ENCODE results near the gene CYP2D6.

The CYP2D6 gene

GRCh38 chr22:42090596-42091454 is 39.8 kb downstream of the CYP2D6 start, which contains the start of gene NDUFA6:
TSS of gene NDUFA6 (minus strand) at chr22:42090772. CDS start at chr22:42090744, 28 bp downstream.
- H3K4me1 ChIP-seq (ENCODE audit: control insufficient read depth in 1 of 2, insufficient read depth in 1 of 2, low read depth in 1 of 2, low read length in 1 of 2) = peaks cover 23 to 27% of the 10 kb centered on the region in 2 experiments
- peak; percentile 98 for TF ChIP-seq CTCF (IDR thresholded peaks at IDR 0.05)
- H3K9me3 ChIP-seq = no peaks in the 10 kb centered on the region
- H3K36me3 ChIP-seq = peaks cover 14% of the 10 kb centered on the region
- H3K27me3 ChIP-seq = no peaks in the 10 kb centered on the region
- H3K4me3 ChIP-seq (ENCODE audit: low read depth in 1 of 2, low read length in 1 of 2) = peak within 1 kb of the TSS; percentile 77 to 89
- H3K27ac ChIP-seq = peak within 1 kb of the TSS; percentile 96

DNA sequence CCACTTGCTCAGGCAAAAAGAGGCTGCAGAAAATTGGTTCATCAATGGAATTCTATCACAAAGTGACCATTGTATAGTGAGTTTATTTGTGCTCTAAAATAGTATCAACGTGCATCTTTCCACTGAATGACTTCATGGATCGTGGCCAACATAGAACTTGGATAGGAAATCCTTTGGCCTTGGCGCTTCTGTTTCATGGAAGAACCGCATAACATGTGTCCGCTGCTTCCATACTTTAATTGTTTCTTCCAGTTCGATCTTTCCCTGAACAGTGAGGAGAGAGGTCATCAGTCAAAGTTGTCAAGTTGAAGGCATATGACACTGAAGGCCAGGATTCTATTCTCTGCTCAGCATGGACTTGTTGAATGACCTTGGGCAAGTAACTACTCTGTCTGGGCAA is 44.6 kb downstream of the CYP2D6 start:
- Histone ChIP-seq H3K4me1 (ENCODE audit: control insufficient read depth in 1 of 2, insufficient read depth in 1 of 2, low read depth in 1 of 2, low read length in 1 of 2) (peaks cover 15 to 24% of the 10 kb centered on the region in 2 experiments), H3K36me3 (peaks cover 31% of the 10 kb centered on the region)

GRCh38 chr22:42084874-42085273 is 45.7 kb downstream of the CYP2D6 start:
- Histone ChIP-seq H3K4me3 (ENCODE audit: low read depth in 1 of 2, low read length in 1 of 2) (no peak overlapping the region), H3K27me3 (no peaks in the 10 kb centered on the region), H3K27ac (no peak overlapping the region), H3K36me3 (peaks cover 31% of the 10 kb centered on the region), H3K4me1 (ENCODE audit: control insufficient read depth in 1 of 2, insufficient read depth in 1 of 2, low read depth in 1 of 2, low read length in 1 of 2) (peaks cover 19 to 28% of the 10 kb centered on the region in 2 experiments), H3K9me3 (no peaks in the 10 kb centered on the region)
- TF ChIP-seq CTCF (IDR thresholded peaks at IDR 0.05) = no peak

More for the DNA sequence above, 44.6 kb downstream of the CYP2D6 start:
- Histone ChIP-seq H3K27ac (no peak overlapping the region), H3K9me3 (no peaks in the 10 kb centered on the region), H3K27me3 (no peaks in the 10 kb centered on the region), H3K4me3 (ENCODE audit: low read depth in 1 of 2, low read length in 1 of 2) (no peak overlapping the region)
- TF ChIP-seq CTCF (IDR thresholded peaks at IDR 0.05) = no peak

DNA sequence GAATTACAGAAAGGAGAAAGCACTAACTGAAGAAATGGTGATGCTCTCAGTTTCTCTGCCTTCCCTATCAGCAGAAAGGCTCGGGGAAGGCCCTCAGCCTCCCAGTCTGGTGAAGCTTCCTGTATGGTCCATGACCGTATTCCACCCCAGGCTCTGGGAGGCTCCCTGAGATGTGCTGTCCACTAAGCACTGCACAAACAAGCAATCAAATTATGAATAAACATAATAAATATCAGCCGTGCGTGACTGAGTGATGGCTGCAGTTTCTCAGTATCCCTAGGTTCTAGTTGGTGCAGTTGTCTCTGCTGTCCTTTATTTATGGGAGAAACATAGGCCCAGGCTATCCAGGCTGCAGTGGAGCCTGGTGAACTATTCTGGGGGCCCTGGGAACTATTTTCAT is 47.5 kb downstream of the CYP2D6 start:
- H3K27ac ChIP-seq = no peak overlapping the region
- H3K4me3 ChIP-seq (ENCODE audit: low read depth in 1 of 2, low read length in 1 of 2) = no peak overlapping the region
- TF ChIP-seq CTCF (IDR thresholded peaks at IDR 0.05) = no peak
- peaks cover 24 to 26% of the 10 kb centered on the region in 2 experiments for H3K4me1 ChIP-seq (ENCODE audit: control insufficient read depth in 1 of 2, insufficient read depth in 1 of 2, low read depth in 1 of 2, low read length in 1 of 2)
- no peaks in the 10 kb centered on the region for H3K9me3 ChIP-seq
- peaks cover 31% of the 10 kb centered on the region for H3K36me3 ChIP-seq
- no peaks in the 10 kb centered on the region for H3K27me3 ChIP-seq

GRCh38 chr22:42080287-42080686 is 50.3 kb downstream of the CYP2D6 start:
- Histone ChIP-seq H3K27me3 (no peaks in the 10 kb centered on the region), H3K36me3 (peaks cover 12% of the 10 kb centered on the region), H3K4me3 (ENCODE audit: low read depth in 1 of 2, low read length in 1 of 2) (peak overlapping the region; percentile 81 to 97), H3K27ac (peak overlapping the region; percentile 93), H3K4me1 (ENCODE audit: control insufficient read depth in 1 of 2, insufficient read depth in 1 of 2, low read depth in 1 of 2, low read length in 1 of 2) (peaks cover 21 to 24% of the 10 kb centered on the region in 2 experiments), H3K9me3 (no peaks in the 10 kb centered on the region)
- no peak for TF ChIP-seq CTCF (IDR thresholded peaks at IDR 0.05)
